Natural killer cell treated with Interleukin-12 subunit alpha and Interleukin-12 subunit beta and Interleukin-15 and Interleukin-18, amount 100 ng/mL, for 72 hours (primary cell): ENCODE measurements around the gene SLBP. TPM values are rescaled to one million over a fixed set of nuclear protein-coding genes. Genes with fewer than 3 reads are reported as not detected.

Source experiments
- ATAC-seq, 2 donors: fragments of 150-1000 bp; cut with Tn5 transposase in 1 of 2; sonication (Bioruptor Pico), chemical (Tn5 transposase) in 1 of 2; 2 replicates each; pipeline ENCODE4 v1.10.0; 2021
- DNase-seq: peaks from one replicate; pipeline ENCODE4 v3.0.0; 2022; ENCODE audit warnings: low spot score
- H3K27ac Mint-ChIP-seq, 2 donors: 1 replicate in 1 of 2; 2 replicates in 1 of 2; pipeline ENCODE4 v1.8.0; 2022; ENCODE audit warnings: mixed read lengths in 2 of 2, mild to moderate bottlenecking in 1 of 2, moderate library complexity in 1 of 2
- H3K27me3 Mint-ChIP-seq, 2 donors: 1 replicate in 1 of 2; 2 replicates in 1 of 2; pipeline ENCODE4 v1.8.0; 2022; ENCODE audit warnings: mixed read lengths in 2 of 2
- H3K36me3 Mint-ChIP-seq: one replicate; pipeline ENCODE4 v1.8.0; 2022; ENCODE audit warnings: mixed read lengths
- H3K4me1 Mint-ChIP-seq, 2 donors: 1 replicate in 1 of 2; 2 replicates in 1 of 2; pipeline ENCODE4 v1.8.0; 2022; ENCODE audit warnings: low read depth in 2 of 2, mixed read lengths in 2 of 2, mild to moderate bottlenecking in 1 of 2
- H3K4me3 Mint-ChIP-seq: one replicate; pipeline ENCODE4 v1.8.0; 2022; ENCODE audit warnings: mixed read lengths
- H3K9me3 Mint-ChIP-seq: 2 replicates; pipeline ENCODE4 v1.8.0; 2022; ENCODE audit warnings: mixed read lengths
- total RNA-seq, 2 donors: library from RNA; stranded (reverse); gene quantifications; one replicate each; pipeline ENCODE4 v1.2.3, GENCODE V29; 2022

The SLBP gene
- total RNA-seq, 2 donors from 2014 or later, result 83.0 to 129 TPM

DNA sequence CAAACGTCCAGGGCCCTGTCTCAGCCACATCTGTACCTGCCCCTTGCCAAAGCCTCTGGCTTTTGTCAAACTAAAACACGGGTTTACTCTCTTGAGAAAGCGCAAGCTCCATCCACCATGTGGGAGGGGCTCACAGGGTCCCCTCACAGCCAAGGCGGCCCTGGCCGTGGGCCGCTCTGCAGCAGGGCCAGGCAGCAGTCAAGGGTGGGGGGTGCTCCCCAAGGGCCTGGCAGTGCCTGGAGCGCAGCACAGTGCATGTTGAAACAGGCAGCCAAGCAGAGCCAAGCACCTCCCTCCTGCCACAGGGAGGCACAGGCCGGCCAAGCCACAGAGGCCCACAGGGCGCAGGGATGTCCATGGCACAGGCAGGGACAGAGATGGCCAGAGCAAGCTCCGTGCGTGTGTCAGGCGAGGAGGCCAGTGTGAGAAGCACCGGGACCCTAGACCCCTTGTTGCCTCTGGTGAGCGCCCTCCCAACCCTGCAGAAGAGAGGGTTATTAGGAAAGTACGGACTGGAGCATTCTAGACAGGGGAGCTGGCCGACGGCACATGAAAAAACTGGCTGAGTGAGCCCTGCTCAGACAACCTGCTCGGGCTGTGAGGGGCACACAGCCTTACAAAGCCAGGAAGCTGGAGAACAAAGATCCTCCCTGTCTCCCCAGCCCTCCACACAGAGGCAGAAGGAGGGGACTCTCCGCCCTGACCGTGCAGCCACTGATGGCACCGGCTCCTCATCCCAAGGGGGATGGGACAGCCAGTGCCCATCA lies 67.0 kb downstream of the SLBP start:
- Mint-ChIP-seq H3K36me3 (no peaks in the 10 kb centered on the region), H3K27ac (no peak overlapping the region), H3K4me3 (no peak overlapping the region), H3K9me3 (no peaks in the 10 kb centered on the region), H3K4me1 (peaks cover 0 to 4% of the 10 kb centered on the region in 2 donors), H3K27me3 (no peaks in the 10 kb centered on the region)
- ATAC-seq (no peak), DNase-seq (no peak)

DNA sequence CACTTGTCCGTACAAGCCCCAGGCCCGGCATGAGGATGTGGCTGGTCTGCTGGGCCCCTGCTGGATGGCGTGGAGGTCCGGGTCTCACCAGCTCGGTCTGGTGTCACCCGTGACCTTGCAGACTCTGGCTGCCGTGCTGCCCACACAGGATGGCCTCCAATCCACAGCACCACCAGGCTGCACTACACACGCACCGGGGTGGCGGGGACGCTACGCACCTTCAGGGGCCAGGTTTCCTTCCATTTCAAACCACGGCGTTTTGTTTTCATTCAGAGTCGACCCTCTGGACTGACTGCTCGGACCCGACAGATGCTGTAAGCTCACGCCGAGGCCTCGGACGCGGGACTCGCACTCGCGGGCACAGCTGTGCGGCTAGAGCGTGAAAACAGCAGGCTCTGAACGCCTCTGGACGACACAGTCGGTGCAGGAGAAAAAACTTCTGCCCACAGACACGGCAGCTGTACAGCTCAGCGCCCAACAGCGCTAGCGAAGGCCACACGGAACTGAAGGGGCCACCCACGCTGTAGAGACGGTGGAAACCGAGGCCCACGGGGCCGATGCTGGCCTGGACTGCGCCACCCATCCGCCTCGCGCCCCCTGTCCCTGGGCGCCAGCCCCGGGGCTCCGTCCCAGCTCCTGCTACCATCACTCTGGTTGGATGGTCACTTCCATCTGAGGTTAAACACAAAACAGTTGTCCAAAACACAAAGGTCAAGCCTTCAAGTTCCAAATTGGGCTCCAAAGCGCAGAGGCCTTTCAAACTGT lies 68.0 kb downstream of the SLBP start:
- ATAC-seq, result no peak

More for the DNA sequence above, 68.0 kb downstream of the SLBP start:
- Mint-ChIP-seq H3K36me3 (no peaks in the 10 kb centered on the region), H3K4me1 (peaks cover 0 to 4% of the 10 kb centered on the region in 2 donors), H3K27ac (no peak overlapping the region), H3K9me3 (no peaks in the 10 kb centered on the region), H3K27me3 (no peaks in the 10 kb centered on the region), H3K4me3 (no peak overlapping the region)
- no peak for DNase-seq

Other genes with a start within 250 kb of the SLBP start
- 1 to 10 TPM in 1 of 2 donors, under 1 TPM in 1; 0.78 to 6.2 TPM for gene FAM53A, start 28.0 kb downstream of the SLBP start, total RNA-seq
- 10 to 100 TPM; 19.6 to 21.2 TPM for gene TMEM129, start 9.0 kb upstream of the SLBP start, total RNA-seq
- 100 to 1,000 TPM in 1 of 2 donors, 10 to 100 TPM in 1; 97.2 to 212 TPM for gene TACC3, start 9.2 kb upstream of the SLBP start, total RNA-seq
- gene FGFR3, start 81.0 kb upstream of the SLBP start, total RNA-seq, result not detected
- 100 to 1,000 TPM in 1 of 2 donors, 10 to 100 TPM in 1; 64.5 to 129 TPM for gene LETM1, start 143.8 kb upstream of the SLBP start, total RNA-seq
- 100 to 1,000 TPM; 127 to 375 TPM for gene NSD2, start 159.1 kb upstream of the SLBP start, total RNA-seq